ENCODE results near the gene RBPJ. TPM values are rescaled to one million over a fixed set of nuclear protein-coding genes. Genes with fewer than 3 reads are reported as not detected.
A peak's percentile ranks its signal among the peaks of the same experiment; 100 is the strongest.

RBPJ gene
- polyA plus RNA-seq, 4 donors, result 13.0 to 50.6 (median 17.8) TPM

- no peak for FAIRE-seq
- no peak for DNase-seq
- 74 to 88% (median 74%) methylated on average over 2 of the region's 2 CpGs for WGBS, 3 donors
These were observed 16.8 kb downstream of the RBPJ start for GRCh38 chr4:26337612-26338011.

GRCh38 chr4:26342328-26343037, 21.7 kb downstream of the RBPJ start:
- H3K4me1 ChIP-seq (ENCODE audit: control insufficient read depth in 3 of 3, insufficient read depth in 2 of 3, low read depth in 1 of 3, low read length in 2 of 3), result peaks cover 0 to 16% (median 3%) of the 10 kb centered on the region in 3 donors
- DNase-seq (peak in 1 of 2 donors; percentile 16), FAIRE-seq (no peak)
- no peaks in the 10 kb centered on the region for H3K9me3 ChIP-seq (ENCODE audit: control insufficient read depth in 2 of 2, insufficient read depth in 1 of 2, low read depth in 1 of 2, low read length in 1 of 2)
- H3K36me3 ChIP-seq (ENCODE audit: control insufficient read depth in 3 of 3, insufficient read depth in 2 of 3, low read depth in 1 of 3, low read length in 3 of 3), result no peaks in the 10 kb centered on the region
- WGBS, 3 donors, result 40 to 52% (median 45%) methylated on average over 3 of the region's 3 CpGs
- H3K27me3 ChIP-seq (ENCODE audit: control insufficient read depth in 3 of 3, insufficient read depth in 3 of 3, low read length in 3 of 3), result no peaks in the 10 kb centered on the region
- no peak overlapping the region for H3K27ac ChIP-seq (ENCODE audit: low read depth in 1 of 3, low read length in 2 of 3)
- no peak overlapping the region for H3K4me3 ChIP-seq (ENCODE audit: low read depth in 1 of 3, low read length in 3 of 3)

More at GRCh38 chr4:26337612-26338011, 16.8 kb downstream of the RBPJ start:
- Histone ChIP-seq H3K9me3 (ENCODE audit: control insufficient read depth in 2 of 2, insufficient read depth in 1 of 2, low read depth in 1 of 2, low read length in 1 of 2) (no peaks in the 10 kb centered on the region), H3K4me1 (ENCODE audit: control insufficient read depth in 3 of 3, insufficient read depth in 2 of 3, low read depth in 1 of 3, low read length in 2 of 3) (peaks cover 1 to 11% (median 6%) of the 10 kb centered on the region in 3 donors), H3K27ac (ENCODE audit: low read depth in 1 of 3, low read length in 2 of 3) (no peak overlapping the region), H3K4me3 (ENCODE audit: low read depth in 1 of 3, low read length in 3 of 3) (no peak overlapping the region), H3K36me3 (ENCODE audit: control insufficient read depth in 3 of 3, insufficient read depth in 2 of 3, low read depth in 1 of 3, low read length in 3 of 3) (peaks cover 0 to 1% (median 0%) of the 10 kb centered on the region in 3 donors), H3K27me3 (ENCODE audit: control insufficient read depth in 3 of 3, insufficient read depth in 3 of 3, low read length in 3 of 3) (no peaks in the 10 kb centered on the region)

- H3K27ac ChIP-seq (ENCODE audit: low read depth in 1 of 3, low read length in 2 of 3), result no peak overlapping the region
- H3K27me3 ChIP-seq (ENCODE audit: control insufficient read depth in 3 of 3, insufficient read depth in 3 of 3, low read length in 3 of 3), result no peaks in the 10 kb centered on the region
- 65 to 76% (median 69%) methylated on average over 3 of the region's 3 CpGs for WGBS, 3 donors
- peaks cover 0 to 16% (median 3%) of the 10 kb centered on the region in 3 donors for H3K4me1 ChIP-seq (ENCODE audit: control insufficient read depth in 3 of 3, insufficient read depth in 2 of 3, low read depth in 1 of 3, low read length in 2 of 3)
- H3K4me3 ChIP-seq (ENCODE audit: low read depth in 1 of 3, low read length in 3 of 3), result no peak overlapping the region
- DNase-seq (no peak), FAIRE-seq (no peak)
- H3K9me3 ChIP-seq (ENCODE audit: control insufficient read depth in 2 of 2, insufficient read depth in 1 of 2, low read depth in 1 of 2, low read length in 1 of 2), result no peaks in the 10 kb centered on the region
- no peaks in the 10 kb centered on the region for H3K36me3 ChIP-seq (ENCODE audit: control insufficient read depth in 3 of 3, insufficient read depth in 2 of 3, low read depth in 1 of 3, low read length in 3 of 3)
These were observed 22.2 kb downstream of the RBPJ start for GRCh38 chr4:26343038-26343398.

GRCh38 chr4:26344901-26345564, 24.2 kb downstream of the RBPJ start:
- Histone ChIP-seq H3K27me3 (ENCODE audit: control insufficient read depth in 3 of 3, insufficient read depth in 3 of 3, low read length in 3 of 3) (no peaks in the 10 kb centered on the region), H3K4me3 (ENCODE audit: low read depth in 1 of 3, low read length in 3 of 3) (no peak overlapping the region), H3K9me3 (ENCODE audit: control insufficient read depth in 2 of 2, insufficient read depth in 1 of 2, low read depth in 1 of 2, low read length in 1 of 2) (no peaks in the 10 kb centered on the region), H3K4me1 (ENCODE audit: control insufficient read depth in 3 of 3, insufficient read depth in 2 of 3, low read depth in 1 of 3, low read length in 2 of 3) (peaks cover 0 to 16% (median 3%) of the 10 kb centered on the region in 3 donors), H3K36me3 (ENCODE audit: control insufficient read depth in 3 of 3, insufficient read depth in 2 of 3, low read depth in 1 of 3, low read length in 3 of 3) (peaks cover 0 to 2% (median 0%) of the 10 kb centered on the region in 3 donors), H3K27ac (ENCODE audit: low read depth in 1 of 3, low read length in 2 of 3) (no peak overlapping the region)
- FAIRE-seq (no peak), DNase-seq (no peak)
- WGBS, 3 donors, result 61 to 91% (median 83%) methylated on average over 4 of the region's 4 CpGs

GRCh38 chr4:26345565-26345938, 24.7 kb downstream of the RBPJ start:
- Histone ChIP-seq H3K9me3 (ENCODE audit: control insufficient read depth in 2 of 2, insufficient read depth in 1 of 2, low read depth in 1 of 2, low read length in 1 of 2) (no peaks in the 10 kb centered on the region), H3K4me3 (ENCODE audit: low read depth in 1 of 3, low read length in 3 of 3) (no peak overlapping the region), H3K27ac (ENCODE audit: low read depth in 1 of 3, low read length in 2 of 3) (no peak overlapping the region), H3K27me3 (ENCODE audit: control insufficient read depth in 3 of 3, insufficient read depth in 3 of 3, low read length in 3 of 3) (no peaks in the 10 kb centered on the region), H3K4me1 (ENCODE audit: control insufficient read depth in 3 of 3, insufficient read depth in 2 of 3, low read depth in 1 of 3, low read length in 2 of 3) (peaks cover 0 to 14% (median 3%) of the 10 kb centered on the region in 3 donors), H3K36me3 (ENCODE audit: control insufficient read depth in 3 of 3, insufficient read depth in 2 of 3, low read depth in 1 of 3, low read length in 3 of 3) (peaks cover 0 to 2% (median 0%) of the 10 kb centered on the region in 3 donors)
- DNase-seq (no peak), FAIRE-seq (no peak)
- WGBS, 3 donors, result 56 to 91% (median 79%) methylated on average over 3 of the region's 3 CpGs

- DNase-seq (peak; percentile 14 to 59), FAIRE-seq (no peak)
- WGBS, 3 donors, result 46 to 61% (median 60%) methylated on average over 6 of the region's 6 CpGs
- H3K9me3 ChIP-seq (ENCODE audit: control insufficient read depth in 2 of 2, insufficient read depth in 1 of 2, low read depth in 1 of 2, low read length in 1 of 2), result no peaks in the 10 kb centered on the region
- H3K27me3 ChIP-seq (ENCODE audit: control insufficient read depth in 3 of 3, insufficient read depth in 3 of 3, low read length in 3 of 3), result no peaks in the 10 kb centered on the region
- peak overlapping the region in 1 of 3 donors; percentile 3 for H3K27ac ChIP-seq (ENCODE audit: low read depth in 1 of 3, low read length in 2 of 3)
- H3K4me3 ChIP-seq (ENCODE audit: low read depth in 1 of 3, low read length in 3 of 3), result no peak overlapping the region
- peaks cover 0 to 10% (median 3%) of the 10 kb centered on the region in 3 donors for H3K4me1 ChIP-seq (ENCODE audit: control insufficient read depth in 3 of 3, insufficient read depth in 2 of 3, low read depth in 1 of 3, low read length in 2 of 3)
- peaks cover 0 to 2% (median 0%) of the 10 kb centered on the region in 3 donors for H3K36me3 ChIP-seq (ENCODE audit: control insufficient read depth in 3 of 3, insufficient read depth in 2 of 3, low read depth in 1 of 3, low read length in 3 of 3)
These were observed 25.4 kb downstream of the RBPJ start for GRCh38 chr4:26346203-26346620.

GRCh38 chr4:26349496-26349895, 28.7 kb downstream of the RBPJ start:
- Histone ChIP-seq H3K4me3 (ENCODE audit: low read depth in 1 of 3, low read length in 3 of 3) (no peak overlapping the region), H3K4me1 (ENCODE audit: control insufficient read depth in 3 of 3, insufficient read depth in 2 of 3, low read depth in 1 of 3, low read length in 2 of 3) (peaks cover 0 to 5% (median 0%) of the 10 kb centered on the region in 3 donors), H3K36me3 (ENCODE audit: control insufficient read depth in 3 of 3, insufficient read depth in 2 of 3, low read depth in 1 of 3, low read length in 3 of 3) (peaks cover 0 to 4% (median 0%) of the 10 kb centered on the region in 3 donors), H3K27ac (ENCODE audit: low read depth in 1 of 3, low read length in 2 of 3) (no peak overlapping the region), H3K27me3 (ENCODE audit: control insufficient read depth in 3 of 3, insufficient read depth in 3 of 3, low read length in 3 of 3) (no peaks in the 10 kb centered on the region), H3K9me3 (ENCODE audit: control insufficient read depth in 2 of 2, insufficient read depth in 1 of 2, low read depth in 1 of 2, low read length in 1 of 2) (no peaks in the 10 kb centered on the region)
- 70 to 72% (median 70%) methylated on average over 2 of the region's 2 CpGs for WGBS, 3 donors
- FAIRE-seq (no peak), DNase-seq (no peak)

GRCh38 chr4:26351685-26352084, 30.9 kb downstream of the RBPJ start:
- H3K4me1 ChIP-seq (ENCODE audit: control insufficient read depth in 3 of 3, insufficient read depth in 2 of 3, low read depth in 1 of 3, low read length in 2 of 3), result peaks cover 0 to 3% (median 0%) of the 10 kb centered on the region in 3 donors
- no peaks in the 10 kb centered on the region for H3K27me3 ChIP-seq (ENCODE audit: control insufficient read depth in 3 of 3, insufficient read depth in 3 of 3, low read length in 3 of 3)
- H3K27ac ChIP-seq (ENCODE audit: low read depth in 1 of 3, low read length in 2 of 3), result no peak overlapping the region
- no peak overlapping the region for H3K4me3 ChIP-seq (ENCODE audit: low read depth in 1 of 3, low read length in 3 of 3)
- H3K9me3 ChIP-seq (ENCODE audit: control insufficient read depth in 2 of 2, insufficient read depth in 1 of 2, low read depth in 1 of 2, low read length in 1 of 2), result no peaks in the 10 kb centered on the region
- FAIRE-seq (no peak), DNase-seq (no peak)
- H3K36me3 ChIP-seq (ENCODE audit: control insufficient read depth in 3 of 3, insufficient read depth in 2 of 3, low read depth in 1 of 3, low read length in 3 of 3), result peaks cover 0 to 5% (median 0%) of the 10 kb centered on the region in 3 donors
- WGBS, 3 donors, result 78 to 92% (median 83%) methylated on average over 2 of the region's 2 CpGs
